Stimulated activated CD4-positive, alpha-beta T cell treated with anti-CD3 and anti-CD28 coated beads, Interleukin-1b, Interleukin-23, amount 100 ng/mL, for 4 hours (primary cell): Measurements from ENCODE around the gene NECTIN4.
A peak's percentile ranks its signal among the peaks of the same experiment; 100 is the strongest.
"Not testable (repeated sequence)": the region's sequence is repeated elsewhere in the genome, so short reads cannot be mapped to it uniquely, and the experiment has no call there.

Experiments used
- DNase-seq, 2 donors: peaks; one replicate each; pipeline ENCODE4 v3.0.0-alpha.2; 2020; ENCODE audit warnings: low read depth in 2 of 2

NECTIN4 gene

GRCh38 chr1:161026954-161027353 lies 62.4 kb downstream of the NECTIN4 start:
- not testable (repeated sequence) for DNase-seq

- DNase-seq = not testable (repeated sequence)
These were observed 66.9 kb downstream of the NECTIN4 start for GRCh38 chr1:161022432-161022831.

GRCh38 chr1:161021970-161022353 lies 67.4 kb downstream of the NECTIN4 start:
- DNase-seq = no peak

- DNase-seq = peak; percentile 82 to 83
These were observed 68.0 kb downstream of the NECTIN4 start for GRCh38 chr1:161021165-161021969.
